ENCODE results near the gene PAQR8. TPM values are rescaled to one million over a fixed set of nuclear protein-coding genes. Genes with fewer than 3 reads are reported as not detected.
"Not testable (repeated sequence)": the region's sequence is repeated elsewhere in the genome, so short reads cannot be mapped to it uniquely, and the experiment has no call there.

PAQR8 gene
- total RNA-seq, 2 donors from 2014 or later: 4.1 to 4.4 TPM

GRCh38 chr6:52415917-52416628 is 54.1 kb downstream of the PAQR8 start:
- H3K4me1 Mint-ChIP-seq (ENCODE audit: low read depth in 2 of 2): peaks cover 15% of the 10 kb centered on the region in 2 donors
- no peak for DNase-seq (ENCODE audit: low spot score)
- peaks cover 5 to 6% of the 10 kb centered on the region in 2 donors for H3K27me3 Mint-ChIP-seq
- no peaks in the 10 kb centered on the region for H3K9me3 Mint-ChIP-seq
- H3K4me3 Mint-ChIP-seq: no peak overlapping the region
- H3K27ac Mint-ChIP-seq: no peak overlapping the region
- no peak for ATAC-seq
- H3K36me3 Mint-ChIP-seq: no peaks in the 10 kb centered on the region

GRCh38 chr6:52416629-52417151 is 54.7 kb downstream of the PAQR8 start:
- Mint-ChIP-seq H3K36me3 (no peaks in the 10 kb centered on the region), H3K4me3 (no peak overlapping the region), H3K4me1 (ENCODE audit: low read depth in 2 of 2) (peaks cover 15% of the 10 kb centered on the region in 2 donors), H3K27me3 (peaks cover 5 to 6% of the 10 kb centered on the region in 2 donors), H3K27ac (no peak overlapping the region), H3K9me3 (no peaks in the 10 kb centered on the region)
- ATAC-seq (no peak), DNase-seq (ENCODE audit: low spot score) (no peak)

GRCh38 chr6:52417675-52418111 is 55.7 kb downstream of the PAQR8 start:
- H3K36me3 Mint-ChIP-seq: no peaks in the 10 kb centered on the region
- H3K4me1 Mint-ChIP-seq (ENCODE audit: low read depth in 2 of 2): peaks cover 15% of the 10 kb centered on the region in 2 donors
- H3K4me3 Mint-ChIP-seq: no peak overlapping the region
- no peaks in the 10 kb centered on the region for H3K9me3 Mint-ChIP-seq
- DNase-seq (ENCODE audit: low spot score): no peak
- H3K27ac Mint-ChIP-seq: no peak overlapping the region
- ATAC-seq: no peak
- peaks cover 5 to 6% of the 10 kb centered on the region in 2 donors for H3K27me3 Mint-ChIP-seq

GRCh38 chr6:52418606-52419005 is 56.7 kb downstream of the PAQR8 start:
- Mint-ChIP-seq H3K27me3 (peaks cover 3 to 5% of the 10 kb centered on the region in 2 donors), H3K4me3 (no peak overlapping the region), H3K27ac (no peak overlapping the region), H3K36me3 (no peaks in the 10 kb centered on the region), H3K4me1 (ENCODE audit: low read depth in 2 of 2) (peaks cover 15% of the 10 kb centered on the region in 2 donors), H3K9me3 (no peaks in the 10 kb centered on the region)
- no peak for DNase-seq (ENCODE audit: low spot score)
- no peak for ATAC-seq

- Mint-ChIP-seq H3K36me3 (no peaks in the 10 kb centered on the region), H3K4me1 (ENCODE audit: low read depth in 2 of 2) (peaks cover 14% of the 10 kb centered on the region in 2 donors), H3K27ac (no peak within 1 kb of the TSS), H3K9me3 (no peaks in the 10 kb centered on the region), H3K27me3 (peaks cover under 1 to 5% of the 10 kb centered on the region in 2 donors), H3K4me3 (no peak within 1 kb of the TSS)
- ATAC-seq: peak; percentile 98
- DNase-seq (ENCODE audit: low spot score): peak; percentile 97
Measured at GRCh38 chr6:52419809-52420667, 58.1 kb downstream of the PAQR8 start, which contains the start of gene EFHC1. TSS of gene EFHC1 (plus strand) at chr6:52420342. CDS start at chr6:52420411, 69 bp downstream.

GRCh38 chr6:52420668-52421358 is 58.9 kb downstream of the PAQR8 start:
- DNase-seq (ENCODE audit: low spot score): no peak
- Mint-ChIP-seq H3K36me3 (no peaks in the 10 kb centered on the region), H3K4me3 (no peak overlapping the region), H3K27ac (no peak overlapping the region), H3K9me3 (no peaks in the 10 kb centered on the region), H3K4me1 (ENCODE audit: low read depth in 2 of 2) (peaks cover 7 to 8% of the 10 kb centered on the region in 2 donors), H3K27me3 (peaks cover 0 to 5% of the 10 kb centered on the region in 2 donors)
- ATAC-seq: no peak

- H3K36me3 Mint-ChIP-seq: no peaks in the 10 kb centered on the region
- H3K9me3 Mint-ChIP-seq: no peaks in the 10 kb centered on the region
- H3K4me1 Mint-ChIP-seq (ENCODE audit: low read depth in 2 of 2): peaks cover 7 to 8% of the 10 kb centered on the region in 2 donors
- no peak overlapping the region for H3K27ac Mint-ChIP-seq
- no peak overlapping the region for H3K4me3 Mint-ChIP-seq
- DNase-seq (ENCODE audit: low spot score) (no peak), ATAC-seq (no peak)
- peaks cover 0 to 5% of the 10 kb centered on the region in 2 donors for H3K27me3 Mint-ChIP-seq
Measured at GRCh38 chr6:52422156-52422555, 60.2 kb downstream of the PAQR8 start.

GRCh38 chr6:52423448-52423847 is 61.5 kb downstream of the PAQR8 start:
- ATAC-seq (no peak), DNase-seq (ENCODE audit: low spot score) (no peak)
- Mint-ChIP-seq H3K4me1 (ENCODE audit: low read depth in 2 of 2) (peaks cover 7 to 8% of the 10 kb centered on the region in 2 donors), H3K27me3 (no peaks in the 10 kb centered on the region), H3K9me3 (no peaks in the 10 kb centered on the region), H3K36me3 (no peaks in the 10 kb centered on the region), H3K4me3 (no peak overlapping the region), H3K27ac (no peak overlapping the region)

- Mint-ChIP-seq H3K27me3 (no peaks in the 10 kb centered on the region), H3K9me3 (no peaks in the 10 kb centered on the region), H3K36me3 (no peaks in the 10 kb centered on the region), H3K27ac (no peak overlapping the region), H3K4me1 (ENCODE audit: low read depth in 2 of 2) (peaks cover 7 to 8% of the 10 kb centered on the region in 2 donors), H3K4me3 (no peak overlapping the region)
- no peak for ATAC-seq
- no peak for DNase-seq (ENCODE audit: low spot score)
Measured at GRCh38 chr6:52423971-52424381, 62.0 kb downstream of the PAQR8 start.

- DNase-seq (ENCODE audit: low spot score): no peak
- Mint-ChIP-seq H3K9me3 (no peaks in the 10 kb centered on the region), H3K27me3 (no peaks in the 10 kb centered on the region), H3K36me3 (no peaks in the 10 kb centered on the region), H3K4me3 (no peak overlapping the region), H3K4me1 (ENCODE audit: low read depth in 2 of 2) (peaks cover 3% of the 10 kb centered on the region in 2 donors), H3K27ac (no peak overlapping the region)
- ATAC-seq: no peak
Measured at GRCh38 chr6:52424513-52424912, 62.6 kb downstream of the PAQR8 start.

- Mint-ChIP-seq H3K27me3 (no peaks in the 10 kb centered on the region), H3K27ac (no peak overlapping the region), H3K4me1 (ENCODE audit: low read depth in 2 of 2) (no peaks in the 10 kb centered on the region), H3K36me3 (peaks cover 6% of the 10 kb centered on the region), H3K9me3 (no peaks in the 10 kb centered on the region), H3K4me3 (no peak overlapping the region)
- DNase-seq (ENCODE audit: low spot score) (no peak), ATAC-seq (no peak)
Measured at GRCh38 chr6:52426667-52427066, 64.7 kb downstream of the PAQR8 start.

GRCh38 chr6:52433294-52433693 is 71.3 kb downstream of the PAQR8 start:
- not testable (repeated sequence) for H3K27ac Mint-ChIP-seq; H3K36me3 Mint-ChIP-seq; H3K9me3 Mint-ChIP-seq; H3K4me3 Mint-ChIP-seq; DNase-seq (ENCODE audit: low spot score); H3K27me3 Mint-ChIP-seq; ATAC-seq; H3K4me1 Mint-ChIP-seq (ENCODE audit: low read depth in 2 of 2)

GRCh38 chr6:52435345-52435744 is 73.4 kb downstream of the PAQR8 start:
- Mint-ChIP-seq H3K27me3 (no peaks in the 10 kb centered on the region), H3K4me1 (ENCODE audit: low read depth in 2 of 2) (no peaks in the 10 kb centered on the region), H3K4me3 (no peak overlapping the region), H3K27ac (no peak overlapping the region), H3K9me3 (no peaks in the 10 kb centered on the region), H3K36me3 (peaks cover 6% of the 10 kb centered on the region)
- ATAC-seq (no peak), DNase-seq (ENCODE audit: low spot score) (no peak)
